Osteocyte (in vitro differentiated cells): ENCODE measurements around the gene CREB5. TPM values are rescaled to one million over a fixed set of nuclear protein-coding genes. Genes with fewer than 3 reads are reported as not detected.

Source experiments
- DNase-seq: peaks from one replicate; pipeline ENCODE4 v3.0.0; 2021; ENCODE audit warnings: mixed read lengths; ENCODE audit not compliant: unreplicated experiment; ENCODE audit errors: extremely low spot score
- H3K27ac Mint-ChIP-seq: one replicate; pipeline ENCODE4 v1.8.0; 2021; ENCODE audit warnings: mild to moderate bottlenecking, mixed read lengths; ENCODE audit not compliant: unreplicated experiment
- H3K27me3 Mint-ChIP-seq: one replicate; pipeline ENCODE4 v1.8.0; 2021; ENCODE audit warnings: mixed read lengths; ENCODE audit not compliant: unreplicated experiment
- H3K36me3 Mint-ChIP-seq: one replicate; pipeline ENCODE4 v1.8.0; 2021; ENCODE audit warnings: mixed read lengths; ENCODE audit not compliant: unreplicated experiment
- H3K4me1 Mint-ChIP-seq: one replicate; pipeline ENCODE4 v1.8.0; 2021; ENCODE audit warnings: mixed read lengths; ENCODE audit not compliant: unreplicated experiment
- H3K4me3 Mint-ChIP-seq: one replicate; pipeline ENCODE4 v1.8.0; 2021; ENCODE audit warnings: mild to moderate bottlenecking, moderate library complexity, mixed read lengths; ENCODE audit not compliant: unreplicated experiment
- H3K9me3 Mint-ChIP-seq: one replicate; pipeline ENCODE4 v1.8.0; 2021; ENCODE audit warnings: mixed read lengths; ENCODE audit not compliant: unreplicated experiment
- total RNA-seq: library from RNA; stranded (reverse); gene quantifications from 2 replicates; pipeline ENCODE4 v1.2.1, GENCODE V29; 2021
- TF ChIP-seq, protein P1 (sequence below): fragments of 200-600 bp; sonication (generic); IDR thresholded peaks from 2 replicates; pipeline ENCODE4 v1.5.0; 2021; ENCODE audit warnings: antibody characterized with exemption, mild to moderate bottlenecking, moderate library complexity

Gene CREB5
- total RNA-seq, 1 donor from 2014 or later: 7.5 TPM

DNA sequence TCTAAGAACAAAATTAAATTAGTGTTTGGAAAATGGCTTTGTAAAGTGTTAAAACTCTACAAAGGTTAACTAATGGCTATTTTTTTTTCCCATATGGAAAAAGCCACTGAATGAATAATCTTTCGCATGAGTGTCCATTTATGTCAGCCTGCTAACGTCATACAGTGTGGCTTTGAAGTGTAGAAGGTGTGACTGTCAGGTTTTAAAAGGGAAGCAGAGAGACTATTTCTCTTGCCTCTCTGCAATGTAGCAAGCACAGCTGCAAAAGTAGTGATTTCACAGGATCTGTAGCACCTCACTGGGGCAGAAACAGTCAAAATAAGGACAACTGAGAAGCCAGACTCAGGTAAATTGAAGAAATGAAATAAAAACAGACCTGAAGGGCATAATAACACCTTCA lies 53.4 kb downstream of the CREB5 start:
- H3K4me1 Mint-ChIP-seq: no peaks in the 10 kb centered on the region
- H3K9me3 Mint-ChIP-seq: no peaks in the 10 kb centered on the region
- H3K36me3 Mint-ChIP-seq: peaks cover 1% of the 10 kb centered on the region
- H3K27ac Mint-ChIP-seq: no peak overlapping the region
- peaks cover 2% of the 10 kb centered on the region for H3K27me3 Mint-ChIP-seq
- no peak overlapping the region for H3K4me3 Mint-ChIP-seq
- DNase-seq: no peak
- TF ChIP-seq, protein P1, sequence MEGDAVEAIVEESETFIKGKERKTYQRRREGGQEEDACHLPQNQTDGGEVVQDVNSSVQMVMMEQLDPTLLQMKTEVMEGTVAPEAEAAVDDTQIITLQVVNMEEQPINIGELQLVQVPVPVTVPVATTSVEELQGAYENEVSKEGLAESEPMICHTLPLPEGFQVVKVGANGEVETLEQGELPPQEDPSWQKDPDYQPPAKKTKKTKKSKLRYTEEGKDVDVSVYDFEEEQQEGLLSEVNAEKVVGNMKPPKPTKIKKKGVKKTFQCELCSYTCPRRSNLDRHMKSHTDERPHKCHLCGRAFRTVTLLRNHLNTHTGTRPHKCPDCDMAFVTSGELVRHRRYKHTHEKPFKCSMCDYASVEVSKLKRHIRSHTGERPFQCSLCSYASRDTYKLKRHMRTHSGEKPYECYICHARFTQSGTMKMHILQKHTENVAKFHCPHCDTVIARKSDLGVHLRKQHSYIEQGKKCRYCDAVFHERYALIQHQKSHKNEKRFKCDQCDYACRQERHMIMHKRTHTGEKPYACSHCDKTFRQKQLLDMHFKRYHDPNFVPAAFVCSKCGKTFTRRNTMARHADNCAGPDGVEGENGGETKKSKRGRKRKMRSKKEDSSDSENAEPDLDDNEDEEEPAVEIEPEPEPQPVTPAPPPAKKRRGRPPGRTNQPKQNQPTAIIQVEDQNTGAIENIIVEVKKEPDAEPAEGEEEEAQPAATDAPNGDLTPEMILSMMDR: no peak

DNA sequence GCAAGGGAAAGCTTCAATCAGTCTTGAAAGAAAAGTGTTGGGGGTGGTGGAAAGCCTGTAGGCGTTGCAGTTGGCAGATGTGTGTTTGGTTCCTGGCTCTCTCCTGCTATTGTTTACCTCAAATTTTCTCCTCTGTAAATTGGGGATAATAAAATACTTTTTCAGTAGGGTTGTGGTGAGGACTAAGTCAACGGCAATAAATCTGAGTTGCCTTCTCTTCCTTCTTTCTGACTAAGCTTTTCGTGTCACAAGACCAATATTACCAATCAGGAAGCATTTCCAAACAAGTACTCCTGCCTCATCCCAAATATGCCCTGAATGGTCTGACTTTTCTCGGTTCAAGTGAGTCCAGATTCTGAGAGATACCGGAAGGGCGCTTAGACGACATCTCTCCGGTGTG lies 54.0 kb downstream of the CREB5 start:
- no peaks in the 10 kb centered on the region for H3K4me1 Mint-ChIP-seq
- peaks cover 2% of the 10 kb centered on the region for H3K27me3 Mint-ChIP-seq
- no peak overlapping the region for H3K4me3 Mint-ChIP-seq
- no peak overlapping the region for H3K27ac Mint-ChIP-seq
- no peaks in the 10 kb centered on the region for H3K9me3 Mint-ChIP-seq
- DNase-seq: no peak
- H3K36me3 Mint-ChIP-seq: peaks cover 1% of the 10 kb centered on the region
- TF ChIP-seq, protein P1: no peak

DNA sequence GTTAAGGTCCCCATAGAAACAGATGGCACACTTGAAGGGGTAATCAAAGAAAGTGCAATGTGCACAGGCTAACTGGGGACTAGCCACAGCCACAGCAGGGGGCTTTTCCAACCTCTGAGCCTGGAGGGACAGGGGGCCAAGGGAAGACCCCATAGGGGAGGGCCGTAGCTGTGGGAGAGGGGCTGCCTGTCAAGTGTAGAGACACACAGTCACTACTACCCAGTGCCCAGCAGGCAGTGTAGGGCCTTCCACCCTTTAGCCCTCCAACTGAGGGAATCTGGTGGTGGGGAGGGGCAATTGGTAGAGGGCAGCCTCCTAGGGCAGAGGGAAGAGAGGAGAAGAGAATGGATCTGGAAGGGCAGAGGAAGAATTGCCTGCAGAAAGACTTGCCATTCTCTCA lies 54.6 kb downstream of the CREB5 start:
- H3K27me3 Mint-ChIP-seq: peaks cover 2% of the 10 kb centered on the region

DNA sequence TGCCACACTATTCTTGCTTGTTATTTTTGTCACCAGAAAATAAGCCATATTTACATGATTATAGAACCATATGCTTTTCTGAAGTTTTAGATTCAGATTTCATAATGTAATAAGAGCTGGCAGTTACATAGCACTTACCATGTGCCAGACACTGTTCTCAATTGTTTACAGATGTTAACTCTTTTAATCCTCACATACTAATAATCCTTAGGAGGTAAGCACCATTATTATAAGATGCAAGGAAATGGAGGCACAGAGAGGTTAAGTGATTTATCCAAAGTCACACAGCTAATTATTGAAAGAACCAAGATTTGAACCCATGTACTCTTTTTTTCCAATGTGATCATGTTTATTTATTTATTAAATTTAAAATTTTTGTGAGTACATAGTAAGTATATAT lies 57.2 kb downstream of the CREB5 start:
- Mint-ChIP-seq H3K36me3 (no peaks in the 10 kb centered on the region), H3K4me3 (no peak overlapping the region), H3K9me3 (no peaks in the 10 kb centered on the region), H3K4me1 (peaks cover 5% of the 10 kb centered on the region), H3K27me3 (peaks cover 2% of the 10 kb centered on the region), H3K27ac (no peak overlapping the region)
- no peak for DNase-seq
- TF ChIP-seq, protein P1: no peak

More for the DNA sequence above, 54.6 kb downstream of the CREB5 start:
- DNase-seq: no peak
- Mint-ChIP-seq H3K9me3 (no peaks in the 10 kb centered on the region), H3K4me1 (no peaks in the 10 kb centered on the region), H3K4me3 (no peak overlapping the region), H3K36me3 (peaks cover 1% of the 10 kb centered on the region), H3K27ac (no peak overlapping the region)
- TF ChIP-seq, protein P1: no peak

DNA sequence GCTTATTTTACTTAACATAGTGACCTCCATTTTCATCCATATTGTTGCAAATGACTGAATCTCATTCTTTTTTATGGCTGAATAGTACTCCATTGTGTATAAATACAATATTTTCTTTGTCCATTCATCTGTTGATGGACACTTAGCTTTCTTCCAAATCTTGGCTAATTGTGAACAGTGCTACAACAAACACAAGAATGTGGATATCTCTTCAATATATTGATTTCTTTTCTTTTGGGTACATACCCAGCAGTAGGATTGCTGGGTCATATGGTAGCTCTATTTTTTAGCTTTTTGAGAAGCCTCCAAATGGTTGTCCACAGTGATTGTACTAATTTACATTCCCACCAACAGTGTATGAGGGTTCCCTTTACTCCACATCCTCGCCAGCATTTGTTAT lies 58.0 kb downstream of the CREB5 start:
- TF ChIP-seq, protein P1: no peak
- no peak for DNase-seq
- no peak overlapping the region for H3K27ac Mint-ChIP-seq
- no peak overlapping the region for H3K4me3 Mint-ChIP-seq
- peaks cover 9% of the 10 kb centered on the region for H3K4me1 Mint-ChIP-seq
- H3K9me3 Mint-ChIP-seq: no peaks in the 10 kb centered on the region
- peaks cover 2% of the 10 kb centered on the region for H3K27me3 Mint-ChIP-seq
- no peaks in the 10 kb centered on the region for H3K36me3 Mint-ChIP-seq
